GM13976 (cell line): Measurements from ENCODE around the gene PDGFC.

ENCODE experiments used
- DNase-seq: peaks from one replicate; pipeline ENCODE4 v3.0.0; 2012; ENCODE audit warnings: low spot score
- in situ Hi-C: fragments of 300-500 bp; cut with MboI; formaldehyde crosslinking; loops from one replicate; pipeline ENCODE4 v1.12.0; 2022; ENCODE audit warnings: low sequenced_read_pairs, mixed read lengths, inconsistent platforms; ENCODE audit not compliant: unreplicated experiment
- TF ChIP-seq, protein P1 (sequence below): IDR thresholded peaks from 2 replicates; pipeline ENCODE4 v1.5.1; 2012; ENCODE audit warnings: borderline replicate concordance, mild to moderate bottlenecking; ENCODE audit not compliant: insufficient read depth; ENCODE audit errors: extremely low read depth, missing control alignments, control extremely low read depth

The PDGFC gene

DNA sequence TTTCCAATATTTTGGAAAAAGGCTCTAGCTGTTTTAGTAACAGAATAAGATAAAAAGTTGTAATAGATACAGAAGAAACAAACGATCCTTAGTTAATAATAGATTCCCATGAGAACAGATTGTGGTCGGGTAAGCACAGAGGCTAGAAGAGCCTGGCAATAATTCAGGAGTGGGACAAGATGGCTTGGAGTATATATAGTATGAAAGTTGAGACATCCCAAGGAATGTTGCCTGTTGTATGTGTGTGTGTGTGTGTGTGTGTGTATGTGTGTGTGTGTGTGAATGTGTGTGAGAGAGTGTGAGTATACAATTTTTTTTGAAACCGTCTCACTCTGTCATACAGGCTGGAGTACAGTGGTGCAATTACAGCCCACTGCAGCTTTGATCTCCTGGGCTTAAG, 150.7 kb downstream of the PDGFC start:
- DNase-seq = no peak
- TF ChIP-seq, protein P1, sequence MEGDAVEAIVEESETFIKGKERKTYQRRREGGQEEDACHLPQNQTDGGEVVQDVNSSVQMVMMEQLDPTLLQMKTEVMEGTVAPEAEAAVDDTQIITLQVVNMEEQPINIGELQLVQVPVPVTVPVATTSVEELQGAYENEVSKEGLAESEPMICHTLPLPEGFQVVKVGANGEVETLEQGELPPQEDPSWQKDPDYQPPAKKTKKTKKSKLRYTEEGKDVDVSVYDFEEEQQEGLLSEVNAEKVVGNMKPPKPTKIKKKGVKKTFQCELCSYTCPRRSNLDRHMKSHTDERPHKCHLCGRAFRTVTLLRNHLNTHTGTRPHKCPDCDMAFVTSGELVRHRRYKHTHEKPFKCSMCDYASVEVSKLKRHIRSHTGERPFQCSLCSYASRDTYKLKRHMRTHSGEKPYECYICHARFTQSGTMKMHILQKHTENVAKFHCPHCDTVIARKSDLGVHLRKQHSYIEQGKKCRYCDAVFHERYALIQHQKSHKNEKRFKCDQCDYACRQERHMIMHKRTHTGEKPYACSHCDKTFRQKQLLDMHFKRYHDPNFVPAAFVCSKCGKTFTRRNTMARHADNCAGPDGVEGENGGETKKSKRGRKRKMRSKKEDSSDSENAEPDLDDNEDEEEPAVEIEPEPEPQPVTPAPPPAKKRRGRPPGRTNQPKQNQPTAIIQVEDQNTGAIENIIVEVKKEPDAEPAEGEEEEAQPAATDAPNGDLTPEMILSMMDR = no peak
- in situ Hi-C loops = no loop called here

DNA sequence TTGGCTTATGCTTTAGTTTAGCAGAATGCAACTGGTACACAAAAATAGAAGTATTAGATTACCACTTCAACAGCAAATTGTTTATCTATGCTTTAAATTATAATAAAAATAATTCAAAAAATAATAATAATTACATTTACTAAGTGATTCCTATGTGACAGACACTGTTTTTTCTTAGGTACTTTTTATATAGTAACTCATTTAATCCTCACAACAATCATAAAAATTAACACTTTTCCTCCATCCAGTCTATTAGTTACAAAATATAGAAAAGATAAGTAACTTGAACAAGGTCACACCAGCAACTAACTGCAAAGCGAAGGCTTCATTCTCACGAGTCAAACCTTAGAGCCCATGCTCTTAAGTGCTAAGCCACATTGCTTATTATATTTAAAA, 155.2 kb downstream of the PDGFC start:
- in situ Hi-C loops = no loop called here
- DNase-seq = no peak
- TF ChIP-seq, protein P1 = no peak

DNA sequence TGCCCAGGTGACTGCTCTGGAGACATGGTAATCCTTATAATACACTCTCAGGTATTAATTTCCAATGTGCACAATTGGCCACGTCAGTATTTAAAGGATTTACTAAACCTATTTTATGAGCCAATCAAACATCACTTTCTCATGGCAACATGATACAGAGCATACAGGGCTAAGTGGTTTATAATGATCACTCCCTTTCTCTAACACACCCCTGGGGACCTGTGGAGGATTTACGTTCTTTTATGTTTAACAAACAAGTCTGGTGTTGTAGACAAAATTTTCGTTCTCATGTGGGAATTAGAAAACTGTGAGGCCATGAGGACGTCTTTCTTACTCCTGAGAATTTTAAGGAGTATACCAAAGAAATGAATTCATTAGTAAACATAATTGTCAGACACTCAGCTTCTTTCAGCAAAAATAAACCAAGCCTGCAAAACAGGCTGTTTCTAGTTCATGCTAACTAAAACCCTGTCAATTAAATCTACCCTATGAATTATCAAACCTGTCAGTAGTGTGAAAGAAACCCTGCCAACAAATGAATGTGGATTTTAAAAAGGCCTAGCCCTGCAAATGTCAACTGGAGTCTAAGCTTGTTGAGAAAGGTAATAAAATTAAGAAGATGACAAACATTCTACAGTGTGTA, 155.8 kb downstream of the PDGFC start:
- DNase-seq = no peak
- TF ChIP-seq, protein P1 = no peak
- in situ Hi-C loops = no loop called here

DNA sequence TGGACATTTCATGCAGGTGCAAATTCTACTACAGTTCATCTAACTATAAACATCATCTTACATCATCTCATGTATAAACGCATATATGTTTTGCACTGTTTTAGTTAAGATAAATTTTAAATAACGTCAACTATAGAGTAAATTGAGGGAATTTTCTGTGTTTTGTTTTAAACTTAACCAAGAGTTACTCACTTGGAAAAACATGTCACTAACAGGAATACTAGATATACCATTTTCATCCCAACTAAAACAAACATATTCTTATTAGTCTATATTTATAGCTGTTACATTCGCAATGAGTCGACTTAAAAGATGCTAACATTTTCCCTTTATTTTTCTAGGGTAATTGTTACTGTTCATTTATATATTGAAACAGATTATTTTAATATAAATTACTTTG, 159.6 kb downstream of the PDGFC start:
- in situ Hi-C loops = no loop called here
- no peak for DNase-seq
- TF ChIP-seq, protein P1 = no peak

DNA sequence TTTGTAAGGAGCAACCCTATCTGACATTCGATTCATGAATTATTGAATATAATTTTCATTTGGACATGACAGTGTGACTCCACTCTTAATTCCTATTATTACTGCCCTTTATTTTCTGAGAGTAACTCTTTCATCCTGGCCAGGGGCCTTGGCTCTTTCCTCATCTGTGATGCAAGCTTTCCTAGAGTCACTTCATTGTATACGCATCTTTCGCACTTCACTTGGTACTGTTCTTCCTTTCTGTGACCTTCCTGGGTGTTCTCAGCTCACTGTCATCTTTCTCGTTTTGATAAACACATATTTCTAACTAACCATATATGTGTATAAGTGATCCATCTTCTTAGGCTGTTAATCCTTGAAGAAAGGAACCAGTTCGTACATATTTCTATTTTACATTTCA, 160.3 kb downstream of the PDGFC start:
- TF ChIP-seq, protein P1 = no peak
- in situ Hi-C loops = no loop called here
- DNase-seq = no peak

DNA sequence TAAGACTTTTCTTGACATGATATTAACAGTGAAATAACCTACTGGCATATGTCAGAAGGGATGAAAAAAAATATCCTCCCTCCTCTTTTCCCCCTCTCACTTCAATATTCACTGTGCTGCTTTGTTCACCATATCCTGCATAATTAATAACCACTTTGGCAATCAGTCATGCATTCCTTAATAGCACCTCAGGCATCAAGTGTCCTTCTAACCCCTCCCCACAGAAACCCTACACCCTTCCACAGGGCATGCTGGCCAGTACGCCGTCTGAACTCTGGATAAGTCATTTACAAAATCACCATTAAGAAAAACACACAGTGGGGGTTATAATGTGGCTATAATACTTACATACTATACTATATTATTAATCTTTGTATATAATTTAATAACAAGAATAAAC, 165.9 kb downstream of the PDGFC start:
- in situ Hi-C loops = no loop called here
- TF ChIP-seq, protein P1 = no peak
- no peak for DNase-seq
